HL-60 (cell line): ENCODE measurements around the gene TTC17.
A peak's percentile ranks its signal among the peaks of the same experiment; 100 is the strongest.

Experiments used
- DNase-seq, 2 experiments: peaks; one replicate each; pipeline ENCODE4 v3.0.0-alpha.2; 2010 to 2020; ENCODE audit warnings: low read depth in 1 of 2, low spot score in 1 of 2
- H3K27ac ChIP-seq: fragments of 250-450 bp; sonication (Bioruptor Pico); replicated peaks from 2 replicates; pipeline ENCODE4 v1.5.1; 2020; ENCODE audit warnings: mild to moderate bottlenecking, moderate library complexity
- H3K27me3 ChIP-seq: fragments of 250-450 bp; sonication (Bioruptor Pico); 2 replicates; pipeline ENCODE4 v1.5.1; 2021; ENCODE audit warnings: mild to moderate bottlenecking, moderate library complexity; ENCODE audit not compliant: insufficient read depth, poor library complexity, severe bottlenecking
- H3K4me3 ChIP-seq: replicated peaks from 2 replicates; pipeline ENCODE4 v1.5.1; 2011; ENCODE audit warnings: mild to moderate bottlenecking, control low read depth, low read length; ENCODE audit not compliant: insufficient read depth
- CTCF ChIP-seq: IDR thresholded peaks from one replicate; pipeline ENCODE4 v1.5.1; 2011; ENCODE audit warnings: low read length, control low read depth, inconsistent platforms; ENCODE audit not compliant: insufficient read depth
- GABPA ChIP-seq: IDR thresholded peaks from 2 replicates; pipeline ENCODE4 v1.6.1; 2012; ENCODE audit warnings: low read depth
- POLR2AphosphoS5 ChIP-seq: IDR thresholded peaks from 2 replicates; pipeline ENCODE4 v1.6.1; 2012; ENCODE audit warnings: low read depth
- SPI1 ChIP-seq: IDR thresholded peaks from 2 replicates; pipeline ENCODE4 v1.6.1; 2012; ENCODE audit warnings: low read depth, mild to moderate bottlenecking, borderline replicate concordance
- TF ChIP-seq, protein P1 (sequence below): IDR thresholded peaks from 2 replicates; pipeline ENCODE4 v1.6.1; 2012; ENCODE audit warnings: low read depth; ENCODE audit not compliant: insufficient replicate concordance

TTC17 gene

GRCh38 chr11:43359422-43359818, 700 bp downstream of the TTC17 start:
- no peaks in the 10 kb centered on the region for H3K27me3 ChIP-seq
- H3K27ac ChIP-seq = peak overlapping the region; percentile 95
- peak in 1 of 2 experiments; percentile 18 for DNase-seq
- peak overlapping the region; percentile 89 for H3K4me3 ChIP-seq
- no peak for TF ChIP-seq GABPA
- TF ChIP-seq, protein P1, sequence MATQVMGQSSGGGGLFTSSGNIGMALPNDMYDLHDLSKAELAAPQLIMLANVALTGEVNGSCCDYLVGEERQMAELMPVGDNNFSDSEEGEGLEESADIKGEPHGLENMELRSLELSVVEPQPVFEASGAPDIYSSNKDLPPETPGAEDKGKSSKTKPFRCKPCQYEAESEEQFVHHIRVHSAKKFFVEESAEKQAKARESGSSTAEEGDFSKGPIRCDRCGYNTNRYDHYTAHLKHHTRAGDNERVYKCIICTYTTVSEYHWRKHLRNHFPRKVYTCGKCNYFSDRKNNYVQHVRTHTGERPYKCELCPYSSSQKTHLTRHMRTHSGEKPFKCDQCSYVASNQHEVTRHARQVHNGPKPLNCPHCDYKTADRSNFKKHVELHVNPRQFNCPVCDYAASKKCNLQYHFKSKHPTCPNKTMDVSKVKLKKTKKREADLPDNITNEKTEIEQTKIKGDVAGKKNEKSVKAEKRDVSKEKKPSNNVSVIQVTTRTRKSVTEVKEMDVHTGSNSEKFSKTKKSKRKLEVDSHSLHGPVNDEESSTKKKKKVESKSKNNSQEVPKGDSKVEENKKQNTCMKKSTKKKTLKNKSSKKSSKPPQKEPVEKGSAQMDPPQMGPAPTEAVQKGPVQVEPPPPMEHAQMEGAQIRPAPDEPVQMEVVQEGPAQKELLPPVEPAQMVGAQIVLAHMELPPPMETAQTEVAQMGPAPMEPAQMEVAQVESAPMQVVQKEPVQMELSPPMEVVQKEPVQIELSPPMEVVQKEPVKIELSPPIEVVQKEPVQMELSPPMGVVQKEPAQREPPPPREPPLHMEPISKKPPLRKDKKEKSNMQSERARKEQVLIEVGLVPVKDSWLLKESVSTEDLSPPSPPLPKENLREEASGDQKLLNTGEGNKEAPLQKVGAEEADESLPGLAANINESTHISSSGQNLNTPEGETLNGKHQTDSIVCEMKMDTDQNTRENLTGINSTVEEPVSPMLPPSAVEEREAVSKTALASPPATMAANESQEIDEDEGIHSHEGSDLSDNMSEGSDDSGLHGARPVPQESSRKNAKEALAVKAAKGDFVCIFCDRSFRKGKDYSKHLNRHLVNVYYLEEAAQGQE = no peak
- no peak for TF ChIP-seq SPI1
- no peak for TF ChIP-seq POLR2AphosphoS5
- no peak for TF ChIP-seq CTCF

DNA sequence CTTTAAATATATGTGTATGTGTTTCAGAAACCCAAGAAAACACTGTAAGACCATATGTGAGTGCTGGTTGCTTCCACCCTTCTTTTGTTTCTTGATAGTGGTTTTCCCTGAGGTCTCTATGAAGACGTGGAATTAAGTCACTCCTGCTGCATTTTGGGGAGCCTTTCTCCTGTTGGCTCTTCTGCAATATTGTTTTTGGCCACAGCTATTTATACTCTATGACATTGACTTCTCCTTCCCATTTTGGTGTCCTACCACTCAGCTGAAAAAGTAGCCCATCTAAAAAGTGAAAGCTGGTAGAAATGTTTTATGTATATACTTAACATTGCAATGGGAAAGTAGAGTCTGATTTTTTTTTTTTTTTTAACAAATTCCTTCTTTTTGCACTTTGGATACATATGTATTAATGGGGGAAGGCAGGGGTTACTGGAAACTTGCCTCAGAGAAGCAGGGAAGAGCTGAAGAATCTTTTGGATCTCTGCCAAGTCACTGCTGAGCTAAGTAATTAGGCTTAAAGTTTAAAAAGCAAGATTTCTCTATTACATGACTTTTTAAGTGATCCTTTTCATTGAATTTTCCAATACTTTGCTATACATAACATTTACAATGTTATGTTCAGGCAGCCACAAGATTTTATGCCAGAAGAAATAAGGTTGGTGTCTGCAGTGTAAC, 1.8 kb downstream of the TTC17 start:
- Histone ChIP-seq H3K27ac (peak overlapping the region; percentile 95), H3K4me3 (peak overlapping the region; percentile 89), H3K27me3 (no peaks in the 10 kb centered on the region)
- TF ChIP-seq SPI1 (peak; percentile 37; the same call in 1 of the 2 replicates), CTCF (no peak)
- DNase-seq = peak in 1 of 2 experiments; percentile 26

DNA sequence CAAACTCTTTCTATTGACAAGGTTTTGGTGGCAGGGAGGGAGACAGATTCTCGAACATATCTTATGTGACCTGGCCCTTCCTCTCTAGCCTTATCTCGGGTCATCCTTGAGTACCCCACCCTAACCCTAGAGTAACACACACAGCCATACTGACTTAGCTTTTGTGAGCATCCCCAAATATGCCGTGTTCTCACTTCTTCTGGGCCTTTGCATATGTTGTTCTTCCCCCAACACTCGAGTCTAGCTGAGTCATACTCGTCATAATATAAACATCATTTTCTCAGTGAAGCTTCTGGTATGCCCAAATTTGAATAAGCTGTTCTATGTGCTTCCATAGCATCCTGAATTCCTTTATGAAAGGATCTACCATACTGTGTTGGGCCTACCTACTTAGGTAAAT, 8.0 kb downstream of the TTC17 start:
- Histone ChIP-seq H3K27me3 (no peaks in the 10 kb centered on the region), H3K4me3 (no peak overlapping the region), H3K27ac (no peak overlapping the region)
- no peak for TF ChIP-seq CTCF
- TF ChIP-seq GABPA = no peak
- TF ChIP-seq, protein P1 = no peak
- DNase-seq = no peak
